Stomach (tissue), 4 donors: ENCODE results near the gene DCLK3.

ENCODE experiments used
- POLR2A ChIP-seq, 4 donors: fragments of 450-650 bp; IDR thresholded peaks; one replicate each; pipeline ENCODE4 v1.6.1; 2016; ENCODE audit warnings: antibody characterized with exemption in 4 of 4, control low read depth in 2 of 4, mild to moderate bottlenecking in 1 of 4, moderate library complexity in 1 of 4
- POLR2AphosphoS5 ChIP-seq, 3 donors: sonication (generic); formaldehyde crosslinking; IDR thresholded peaks; one replicate each; pipeline ENCODE4 v1.6.1; 2016; ENCODE audit warnings: antibody characterized with exemption in 3 of 3

DNA sequence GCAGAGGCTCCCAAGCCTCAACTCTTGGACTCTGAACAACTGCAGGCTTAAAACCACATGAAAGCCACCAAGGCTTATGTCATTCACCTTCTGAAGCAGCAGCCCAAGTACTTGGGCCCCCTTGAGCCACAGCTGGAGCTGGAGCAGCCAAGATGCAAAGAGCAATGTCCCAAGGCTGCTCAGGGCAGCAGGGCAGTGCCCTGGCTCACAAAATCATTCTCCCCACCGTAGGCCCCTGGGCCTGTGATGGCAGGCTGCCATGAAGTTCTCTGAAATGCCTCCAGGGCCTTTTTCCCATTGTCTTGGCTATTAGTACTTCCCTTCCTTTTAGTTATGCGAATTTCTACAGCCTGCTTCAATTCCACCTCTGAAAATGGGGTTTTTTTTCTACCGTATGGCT lies 83.4 kb downstream of the DCLK3 start:
- TF ChIP-seq POLR2AphosphoS5 (IDR thresholded peaks at IDR 0.05) (no peak), POLR2A (IDR thresholded peaks at IDR 0.05) (no peak)
